AG04450 (cell line): ENCODE measurements around the gene FAM131B. TPM values are rescaled to one million over a fixed set of nuclear protein-coding genes. Genes with fewer than 3 reads are reported as not detected.

Experiments used
- CTCF ChIA-PET: fragments of 300-600, 350-600 bp; formaldehyde crosslinking; extraction: SDS; loops from one replicate; lab custom pipeline; 2022; ENCODE audit warnings: antibody characterized with exemption, inconsistent platforms; lab: Charles Lee
- POLR2A ChIA-PET: fragments of 350-600 bp; formaldehyde crosslinking; extraction: SDS; loops from one replicate; lab custom pipeline; 2021; ENCODE audit warnings: antibody characterized with exemption, inconsistent platforms; lab: Yijun Ruan, JAX
- DNase-seq: peaks from one replicate; pipeline ENCODE4 v3.0.0-alpha.2; 2011; ENCODE audit warnings: low read depth, low spot score
- H3K27ac ChIP-seq: one replicate; pipeline ENCODE4 v1.5.1; 2012; ENCODE audit warnings: low read depth, low read length, control low read depth
- H3K27me3 ChIP-seq: one replicate; pipeline ENCODE4 v1.6.0; 2012; ENCODE audit warnings: low read length; ENCODE audit not compliant: control insufficient read depth, insufficient read depth
- H3K4me3 ChIP-seq: 2 replicates; pipeline ENCODE4 v1.5.1; 2011; ENCODE audit warnings: mild to moderate bottlenecking, low read depth, low read length, control low read depth
- H3K9me3 ChIP-seq: 2 replicates; pipeline ENCODE4 v1.5.1; 2012; ENCODE audit warnings: low read length; ENCODE audit not compliant: control insufficient read depth, insufficient read depth
- CTCF ChIP-seq: IDR thresholded peaks from 2 replicates; pipeline ENCODE4 v1.5.1; 2011; ENCODE audit warnings: low read depth, low read length, control low read depth, inconsistent platforms
- polyA plus RNA-seq: library from polyadenylated mRNA; depleted of rRNA; stranded (reverse); fragments of >200 nt; gene quantifications from 2 replicates; pipeline ENCODE4 v1.2.3, GENCODE V29; 2011

FAM131B gene
- polyA plus RNA-seq, 1 experiment = 3.1 TPM

- POLR2A ChIA-PET = no interaction called here
- DNase-seq = no peak
- no peak for TF ChIP-seq CTCF
- peaks cover 39% of the 10 kb centered on the region for H3K27me3 ChIP-seq
- no peak overlapping the region for H3K4me3 ChIP-seq
- no peaks in the 10 kb centered on the region; the same call in 1 of the 2 replicates for H3K9me3 ChIP-seq
- H3K27ac ChIP-seq = no peak overlapping the region
- CTCF ChIA-PET = no interaction called here
Measured at GRCh38 chr7:143347950-143348349, 14.6 kb downstream of the FAM131B start.

GRCh38 chr7:143346018-143346417 lies 16.5 kb downstream of the FAM131B start:
- CTCF ChIA-PET = interaction anchor here (1.0 to 1.5 kb wide), 4 partner anchors 11 to 56 kb away, joined by 3 to 16 read pairs (median 6); no protein-coding TSS in a partner anchor
- POLR2A ChIA-PET = interaction anchor here (0.6 kb wide), 1 partner anchor 38 kb away, joined by 3 read pairs; no protein-coding TSS in a partner anchor
- TF ChIP-seq CTCF = no peak
- Histone ChIP-seq H3K4me3 (no peak overlapping the region), H3K27me3 (peaks cover 39% of the 10 kb centered on the region), H3K27ac (no peak overlapping the region), H3K9me3 (no peaks in the 10 kb centered on the region; the same call in 1 of the 2 replicates)
- no peak for DNase-seq

- no peak overlapping the region for H3K4me3 ChIP-seq
- DNase-seq = no peak
- POLR2A ChIA-PET = interaction anchor here (0.6 kb wide), 1 partner anchor 39 kb away, joined by 3 read pairs; no protein-coding TSS in a partner anchor
- peak; percentile 57 for TF ChIP-seq CTCF
- H3K27me3 ChIP-seq = peaks cover 39% of the 10 kb centered on the region
- H3K27ac ChIP-seq = no peak overlapping the region
- no peaks in the 10 kb centered on the region; the same call in 1 of the 2 replicates for H3K9me3 ChIP-seq
- CTCF ChIA-PET = interaction anchor here (0.8 to 1.5 kb wide), 8 partner anchors 9 to 105 kb away, joined by 3 to 16 read pairs (median 4); no protein-coding TSS in a partner anchor
Measured at GRCh38 chr7:143345428-143345900, 17.0 kb downstream of the FAM131B start.

GRCh38 chr7:143343596-143343995 lies 18.9 kb downstream of the FAM131B start:
- CTCF ChIA-PET = interaction anchor here (0.6 to 1.9 kb wide), 4 partner anchors 37 to 128 kb away, joined by 3 to 6 read pairs (median 5); no protein-coding TSS in a partner anchor
- POLR2A ChIA-PET = no interaction called here
- DNase-seq = no peak

More at GRCh38 chr7:143343596-143343995, 18.9 kb downstream of the FAM131B start:
- Histone ChIP-seq H3K4me3 (no peak overlapping the region), H3K27ac (no peak overlapping the region), H3K27me3 (peaks cover 35% of the 10 kb centered on the region), H3K9me3 (no peaks in the 10 kb centered on the region; the same call in 1 of the 2 replicates)
- TF ChIP-seq CTCF = no peak
